ENCODE measurements around the gene LMAN2L. TPM values are rescaled to one million over a fixed set of nuclear protein-coding genes. Genes with fewer than 3 reads are reported as not detected.

Gene LMAN2L
- total RNA-seq, 3 donors from 2014 or later, result 21.9 to 39.8 (median 24.3) TPM

- Histone ChIP-seq H3K4me1 (no peaks in the 10 kb centered on the region), H3K27ac (no peak overlapping the region), H3K9me3 (no peaks in the 10 kb centered on the region), H3K36me3 (no peaks in the 10 kb centered on the region), H3K4me3 (no peak overlapping the region), H3K27me3 (no peaks in the 10 kb centered on the region)
- no peak for DNase-seq (ENCODE audit: low spot score in 2 of 2)
- TF ChIP-seq POLR2AphosphoS5 (IDR thresholded peaks at IDR 0.05) (no peak), POLR2A (IDR thresholded peaks at IDR 0.05) (no peak), CTCF (IDR thresholded peaks at IDR 0.05) (no peak)
- intact Hi-C loops (cut with DNase I; ENCODE audit: low total_unique reads), result no loop called here
These were observed 45.6 kb downstream of the LMAN2L start for GRCh38 chr2:96694279-96694678.

GRCh38 chr2:96693286-96694200, 46.3 kb downstream of the LMAN2L start:
- no peak for TF ChIP-seq POLR2AphosphoS5 (IDR thresholded peaks at IDR 0.05)
- TF ChIP-seq POLR2A (IDR thresholded peaks at IDR 0.05), result no peak
- H3K27me3 ChIP-seq, result no peaks in the 10 kb centered on the region
- no peak for DNase-seq (ENCODE audit: low spot score in 2 of 2)
- no peaks in the 10 kb centered on the region for H3K36me3 ChIP-seq
- no peak overlapping the region for H3K4me3 ChIP-seq
- H3K27ac ChIP-seq, result no peak overlapping the region
- intact Hi-C loops (cut with DNase I; ENCODE audit: low total_unique reads), result no loop called here
- no peaks in the 10 kb centered on the region for H3K4me1 ChIP-seq
- no peaks in the 10 kb centered on the region for H3K9me3 ChIP-seq

- Histone ChIP-seq H3K4me1 (no peaks in the 10 kb centered on the region), H3K36me3 (no peaks in the 10 kb centered on the region), H3K9me3 (no peaks in the 10 kb centered on the region), H3K27me3 (no peaks in the 10 kb centered on the region), H3K4me3 (no peak overlapping the region), H3K27ac (no peak overlapping the region)
- peak in 1 of 2 donors; percentile 49 for DNase-seq (ENCODE audit: low spot score in 2 of 2)
- TF ChIP-seq CTCF (IDR thresholded peaks at IDR 0.05), result no peak
- TF ChIP-seq POLR2A (IDR thresholded peaks at IDR 0.05), result no peak
- TF ChIP-seq POLR2AphosphoS5 (IDR thresholded peaks at IDR 0.05), result no peak
- intact Hi-C loops (cut with DNase I; ENCODE audit: low total_unique reads), result no loop called here
These were observed 47.5 kb downstream of the LMAN2L start for GRCh38 chr2:96692094-96692971.

- H3K27me3 ChIP-seq, result no peaks in the 10 kb centered on the region
- TF ChIP-seq POLR2A (IDR thresholded peaks at IDR 0.05) (no peak), CTCF (IDR thresholded peaks at IDR 0.05) (no peak), POLR2AphosphoS5 (IDR thresholded peaks at IDR 0.05) (no peak)
- no peaks in the 10 kb centered on the region for H3K4me1 ChIP-seq
- H3K36me3 ChIP-seq, result no peaks in the 10 kb centered on the region
- DNase-seq (ENCODE audit: low spot score in 2 of 2), result peak in 1 of 2 donors; percentile 47
- intact Hi-C loops (cut with DNase I; ENCODE audit: low total_unique reads), result no loop called here
- no peak overlapping the region for H3K4me3 ChIP-seq
- no peaks in the 10 kb centered on the region for H3K9me3 ChIP-seq
- H3K27ac ChIP-seq, result no peak overlapping the region
These were observed 48.7 kb downstream of the LMAN2L start for GRCh38 chr2:96691022-96691612.

- no peak overlapping the region for H3K27ac ChIP-seq
- no peaks in the 10 kb centered on the region for H3K27me3 ChIP-seq
- intact Hi-C loops (cut with DNase I; ENCODE audit: low total_unique reads), result no loop called here
- H3K36me3 ChIP-seq, result no peaks in the 10 kb centered on the region
- no peak overlapping the region for H3K4me3 ChIP-seq
- H3K4me1 ChIP-seq, result no peaks in the 10 kb centered on the region
- no peaks in the 10 kb centered on the region for H3K9me3 ChIP-seq
- no peak for DNase-seq (ENCODE audit: low spot score in 2 of 2)
- TF ChIP-seq POLR2A (IDR thresholded peaks at IDR 0.05) (no peak), CTCF (IDR thresholded peaks at IDR 0.05) (no peak), POLR2AphosphoS5 (IDR thresholded peaks at IDR 0.05) (no peak)
These were observed 49.4 kb downstream of the LMAN2L start for GRCh38 chr2:96690306-96691021.
